ENCODE measurements around the gene NF2.
"Not testable (repeated sequence)": the region's sequence is repeated elsewhere in the genome, so short reads cannot be mapped to it uniquely, and the experiment has no call there.

- TF ChIP-seq, protein P1, sequence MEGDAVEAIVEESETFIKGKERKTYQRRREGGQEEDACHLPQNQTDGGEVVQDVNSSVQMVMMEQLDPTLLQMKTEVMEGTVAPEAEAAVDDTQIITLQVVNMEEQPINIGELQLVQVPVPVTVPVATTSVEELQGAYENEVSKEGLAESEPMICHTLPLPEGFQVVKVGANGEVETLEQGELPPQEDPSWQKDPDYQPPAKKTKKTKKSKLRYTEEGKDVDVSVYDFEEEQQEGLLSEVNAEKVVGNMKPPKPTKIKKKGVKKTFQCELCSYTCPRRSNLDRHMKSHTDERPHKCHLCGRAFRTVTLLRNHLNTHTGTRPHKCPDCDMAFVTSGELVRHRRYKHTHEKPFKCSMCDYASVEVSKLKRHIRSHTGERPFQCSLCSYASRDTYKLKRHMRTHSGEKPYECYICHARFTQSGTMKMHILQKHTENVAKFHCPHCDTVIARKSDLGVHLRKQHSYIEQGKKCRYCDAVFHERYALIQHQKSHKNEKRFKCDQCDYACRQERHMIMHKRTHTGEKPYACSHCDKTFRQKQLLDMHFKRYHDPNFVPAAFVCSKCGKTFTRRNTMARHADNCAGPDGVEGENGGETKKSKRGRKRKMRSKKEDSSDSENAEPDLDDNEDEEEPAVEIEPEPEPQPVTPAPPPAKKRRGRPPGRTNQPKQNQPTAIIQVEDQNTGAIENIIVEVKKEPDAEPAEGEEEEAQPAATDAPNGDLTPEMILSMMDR (IDR thresholded peaks at IDR 0.05): not testable (repeated sequence)
- TF ChIP-seq RELA (CRISPR knock-in tag; IDR thresholded peaks at IDR 0.05; ENCODE audit: borderline replicate concordance): not testable (repeated sequence)
These were observed 36.9 kb upstream of the NF2 start for GRCh38 chr22:29566513-29566912.

Data from WTC11 (cell line).